Activated naive CD8-positive, alpha-beta T cell treated with anti-CD3 and anti-CD28 coated beads, Interleukin-2, amount 50 U/mL, for 16 hours (primary cell): ENCODE results near the gene DLX4.

Experiments
- DNase-seq: peaks from one replicate; pipeline ENCODE4 v3.0.0-alpha.2; 2020; ENCODE audit warnings: low read depth, low spot score

The DLX4 gene, protein sequence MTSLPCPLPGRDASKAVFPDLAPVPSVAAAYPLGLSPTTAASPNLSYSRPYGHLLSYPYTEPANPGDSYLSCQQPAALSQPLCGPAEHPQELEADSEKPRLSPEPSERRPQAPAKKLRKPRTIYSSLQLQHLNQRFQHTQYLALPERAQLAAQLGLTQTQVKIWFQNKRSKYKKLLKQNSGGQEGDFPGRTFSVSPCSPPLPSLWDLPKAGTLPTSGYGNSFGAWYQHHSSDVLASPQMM

GRCh38 chr17:49969134-49969759 lies at the start of gene DLX4:
Gene DLX4, plus strand, starts transcription at chr17:49969190. Its CDS starts 279 bp downstream, at chr17:49969469.
- DNase-seq, result no peak

DNA sequence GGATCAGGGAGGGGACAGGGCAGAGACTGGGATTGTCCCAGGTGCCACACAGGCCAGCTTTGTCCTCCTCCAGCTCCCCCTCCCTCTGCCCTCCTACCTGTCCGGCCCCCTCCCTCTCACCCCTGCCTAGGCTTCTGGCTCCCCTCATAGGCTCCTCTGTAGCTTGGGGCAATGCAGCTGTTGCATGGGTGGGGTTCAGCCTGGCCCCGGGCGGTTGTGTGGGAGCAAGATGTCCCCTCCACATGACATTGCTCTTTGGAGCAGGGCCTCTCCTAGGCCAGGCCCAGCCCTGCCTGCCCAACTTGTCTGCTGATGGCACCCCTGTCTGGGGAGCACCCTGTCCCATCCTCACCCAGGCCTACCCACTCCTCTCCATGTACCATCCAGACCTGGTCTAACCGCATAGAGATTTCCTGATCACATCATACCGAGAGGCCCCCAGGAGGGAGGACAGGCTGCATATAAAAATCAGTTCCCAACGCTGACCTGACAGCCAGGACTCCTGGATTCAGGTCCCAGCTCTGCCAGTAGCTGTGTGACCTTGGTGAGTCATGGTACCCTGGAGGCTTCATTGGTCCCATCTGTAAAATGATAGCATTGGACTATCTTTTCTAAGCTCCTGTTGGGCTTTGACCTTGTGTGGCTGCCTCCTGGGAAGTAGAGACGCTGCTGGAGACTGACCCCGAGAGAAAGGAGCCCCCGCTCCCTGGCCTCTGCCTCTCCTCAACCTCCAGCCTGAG lies 48.8 kb upstream of the DLX4 start:
- no peak for DNase-seq

DNA sequence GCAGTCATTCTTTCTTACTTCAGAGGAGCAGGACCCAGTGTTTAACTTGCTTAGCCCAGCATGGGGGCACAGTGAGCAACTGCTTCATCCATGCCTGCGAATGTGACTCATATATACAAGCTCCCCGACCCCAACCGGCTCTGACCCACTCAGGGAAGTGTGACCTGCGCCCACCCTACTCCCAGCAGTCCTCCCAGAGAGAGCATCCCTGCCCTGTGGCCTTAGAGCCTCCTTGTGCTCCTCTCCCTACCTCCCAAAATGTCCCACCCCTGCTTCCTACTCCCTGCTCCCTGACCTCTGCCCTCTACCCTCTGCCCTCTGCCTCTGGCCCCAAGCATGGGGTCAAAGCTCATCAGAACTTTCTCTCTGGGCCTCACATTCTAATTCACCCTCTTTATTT lies 46.9 kb upstream of the DLX4 start:
- DNase-seq, result no peak

DNA sequence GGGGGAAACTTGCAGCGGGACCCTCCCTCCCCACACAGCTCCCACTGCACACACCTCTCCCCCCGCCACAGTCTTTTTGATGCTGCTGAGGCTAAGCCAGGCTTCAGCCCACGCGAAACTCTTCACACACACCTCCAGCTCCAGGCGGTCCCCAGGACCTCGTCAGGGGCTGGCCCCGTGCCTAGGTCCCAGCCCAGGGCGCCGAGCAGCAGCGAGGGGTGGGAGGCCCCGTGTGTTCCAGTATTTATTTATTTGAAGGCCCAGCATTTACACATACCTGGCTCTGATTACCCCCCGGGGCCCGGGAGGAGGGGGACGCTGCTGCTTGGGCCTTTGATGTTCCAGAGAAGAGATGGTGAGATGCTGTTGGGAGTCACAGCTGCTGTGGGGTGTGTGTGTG lies 44.9 kb upstream of the DLX4 start:
- DNase-seq, result no peak

DNA sequence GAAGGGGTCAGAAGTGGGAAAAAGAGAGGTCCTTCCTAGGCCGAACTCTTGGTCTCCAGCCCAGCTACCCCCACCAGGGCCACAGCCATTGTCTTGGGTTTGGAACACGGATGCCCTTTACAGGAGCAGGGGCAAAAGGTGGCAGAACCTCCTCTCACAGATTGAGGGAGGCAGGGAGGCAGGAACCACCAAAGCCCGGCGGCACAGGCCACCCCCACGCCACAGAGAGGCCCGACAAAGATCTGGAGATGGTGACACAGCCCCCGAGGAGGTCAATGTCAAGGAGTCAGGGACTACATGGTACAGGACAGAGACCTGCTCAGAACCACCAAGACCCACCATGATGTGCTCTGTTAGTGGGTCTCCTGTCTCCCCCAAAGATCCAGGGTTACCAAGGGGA lies 44.4 kb upstream of the DLX4 start:
- no peak for DNase-seq

- no peak for DNase-seq
These were observed 43.1 kb upstream of the DLX4 start for GRCh38 chr17:49925921-49926320.

GRCh38 chr17:49926886-49927285 lies 42.1 kb upstream of the DLX4 start:
- no peak for DNase-seq

DNA sequence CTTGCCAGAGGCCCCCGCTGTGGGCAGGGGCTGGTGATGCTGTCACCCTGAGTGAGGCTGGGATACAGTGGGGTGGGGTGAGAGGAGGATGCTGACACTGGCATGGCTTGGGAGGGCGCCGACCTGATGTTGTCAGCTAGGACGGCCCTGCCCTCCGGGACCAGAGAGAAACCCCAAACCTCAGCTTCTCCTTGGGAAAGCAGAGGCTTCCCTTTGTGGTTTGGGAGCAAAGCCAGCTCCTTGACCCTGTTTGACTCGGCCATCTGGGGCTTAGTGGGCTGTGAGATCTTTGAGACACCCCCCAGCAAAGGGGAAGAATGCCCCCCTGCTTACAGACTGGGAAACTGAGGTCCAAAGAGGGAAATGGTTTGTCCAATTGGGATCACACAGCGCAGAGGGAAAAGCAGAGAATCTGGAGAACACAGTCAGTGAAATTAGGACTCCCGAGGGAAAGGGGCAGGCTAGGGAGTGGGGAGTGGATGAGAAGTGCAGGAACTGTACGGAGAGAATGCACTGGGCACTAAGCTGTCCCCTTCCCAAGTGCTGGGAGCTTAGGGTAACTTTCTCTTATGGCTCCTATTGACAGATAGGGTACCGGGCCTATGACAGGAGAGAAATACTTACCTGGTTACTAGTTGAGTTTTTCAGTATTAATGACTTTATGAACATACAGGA lies 40.7 kb upstream of the DLX4 start:
- DNase-seq, result no peak

DNA sequence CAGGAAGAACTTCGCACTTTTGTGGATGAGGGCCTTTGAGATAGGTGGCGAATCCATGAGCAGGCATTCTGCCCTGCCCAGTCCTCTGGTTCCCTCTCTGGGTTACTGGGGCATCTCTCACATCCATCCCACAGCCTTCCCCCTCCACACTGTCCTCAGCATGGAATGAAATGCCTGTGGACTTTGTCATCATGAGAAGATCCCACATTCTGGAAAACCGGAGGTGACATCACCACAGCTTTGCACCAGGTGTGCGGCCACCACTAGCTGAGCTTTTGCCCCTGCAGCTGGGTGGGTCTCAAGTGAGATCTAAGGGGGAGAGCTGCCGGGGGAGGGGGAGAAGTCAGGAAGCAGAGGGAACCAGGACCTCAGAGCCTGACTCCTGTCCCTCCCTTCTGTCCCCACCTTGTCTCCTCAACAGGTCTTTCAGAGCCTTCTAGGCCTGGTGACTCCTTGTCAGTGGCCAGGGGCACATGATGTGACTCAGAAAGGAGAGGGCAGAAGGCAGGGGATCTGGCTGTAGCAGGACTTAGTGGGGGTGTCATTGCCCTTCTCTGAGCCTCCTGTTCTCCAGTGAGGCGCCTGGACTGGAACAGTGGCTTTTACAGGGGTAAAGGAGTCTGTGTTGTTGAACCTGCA lies 40.0 kb upstream of the DLX4 start:
- no peak for DNase-seq

GRCh38 chr17:49930880-49931279 lies 38.1 kb upstream of the DLX4 start:
- DNase-seq, result no peak

DNA sequence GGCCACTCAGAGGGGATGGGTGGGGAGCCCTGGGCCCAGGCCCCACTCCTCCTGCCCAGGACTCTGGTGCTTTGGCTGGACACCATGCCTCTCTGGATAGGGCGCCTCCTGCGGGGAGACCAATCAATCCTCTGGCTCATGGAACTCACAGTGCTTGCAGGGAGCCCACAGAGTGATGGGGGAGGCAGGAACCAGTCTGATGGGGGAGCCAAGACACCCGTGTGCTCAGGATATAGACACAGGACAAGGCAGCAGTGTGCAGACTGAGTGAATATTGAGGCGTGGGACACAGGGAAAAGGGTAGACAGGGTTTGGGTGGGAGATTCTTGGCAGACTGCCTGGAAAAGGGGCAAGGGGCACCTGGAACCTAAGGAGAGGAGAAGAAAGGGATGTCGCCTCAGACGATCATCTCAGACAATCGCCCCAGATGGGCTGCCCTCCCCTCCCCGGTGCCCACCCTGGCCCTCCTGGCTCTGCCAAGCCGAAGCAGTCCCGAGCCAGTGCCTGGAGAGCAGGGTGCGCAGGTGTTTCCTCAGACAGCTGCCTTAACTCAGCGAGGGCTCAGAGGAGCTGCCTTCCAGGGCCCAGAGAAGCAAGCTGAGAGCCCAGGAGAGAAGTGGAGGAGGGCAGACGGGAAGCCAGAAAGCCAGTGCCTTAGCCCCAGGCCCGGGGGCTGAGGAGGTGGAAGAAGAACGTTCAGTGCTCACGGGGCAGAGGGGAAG lies 37.4 kb upstream of the DLX4 start:
- no peak for DNase-seq

DNA sequence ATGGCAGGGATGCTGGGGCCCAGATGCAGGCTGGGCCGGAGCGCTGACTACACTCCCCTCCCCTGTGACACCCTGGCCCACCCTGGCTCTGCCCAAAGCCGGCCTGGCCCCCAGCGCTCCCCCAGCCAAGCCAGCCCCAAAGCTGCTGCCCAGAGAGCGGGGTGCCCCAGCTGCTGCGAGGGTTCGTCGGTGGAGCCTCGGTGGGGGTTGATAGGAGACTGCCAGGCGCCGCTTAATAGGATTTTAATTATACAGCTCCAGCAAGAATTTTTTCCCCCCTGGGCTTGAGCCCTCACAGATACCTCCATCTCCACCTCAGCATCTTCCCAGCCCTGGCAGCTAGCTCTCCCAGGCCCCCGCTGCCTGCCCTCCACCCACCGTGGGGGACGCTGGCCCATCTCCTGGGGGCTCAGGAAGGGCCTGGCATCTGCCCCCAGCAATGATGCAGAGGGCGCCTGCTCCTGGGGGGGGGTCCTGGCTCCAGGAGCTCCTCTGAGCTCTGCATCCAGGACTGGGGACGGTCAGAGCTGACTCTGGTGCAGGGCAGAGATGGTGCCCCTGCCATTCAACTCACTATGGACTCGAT lies 36.8 kb upstream of the DLX4 start:
- DNase-seq, result no peak

DNA sequence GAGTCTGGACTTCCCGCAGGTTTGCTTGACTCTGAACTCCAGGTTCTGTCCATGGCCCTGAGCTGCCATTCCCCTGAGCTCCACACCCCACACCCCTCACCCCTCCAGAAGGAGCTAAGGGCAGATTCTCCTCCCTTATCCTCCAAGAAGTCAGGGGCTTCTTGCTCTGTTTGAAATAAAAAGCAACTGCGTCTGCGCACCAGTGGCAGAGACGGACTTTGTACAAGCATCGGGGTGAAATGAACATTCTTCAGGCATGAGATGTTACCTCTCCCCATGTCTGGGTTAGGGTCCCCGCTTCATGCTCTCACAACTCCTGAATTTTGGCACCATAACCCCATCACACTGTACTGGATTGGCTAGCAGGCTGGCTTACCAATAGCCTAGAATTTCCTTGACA lies 36.1 kb upstream of the DLX4 start:
- no peak for DNase-seq

GRCh38 chr17:49935526-49936210 lies 33.3 kb upstream of the DLX4 start:
- no peak for DNase-seq

GRCh38 chr17:49936386-49936785 lies 32.6 kb upstream of the DLX4 start:
- DNase-seq, result no peak

GRCh38 chr17:49939318-49939717 lies 29.7 kb upstream of the DLX4 start:
- DNase-seq, result no peak

- no peak for DNase-seq
These were observed 27.6 kb upstream of the DLX4 start for GRCh38 chr17:49941427-49941826.

- DNase-seq, result no peak
These were observed 26.0 kb upstream of the DLX4 start for GRCh38 chr17:49942947-49943346.

- no peak for DNase-seq
These were observed 24.6 kb upstream of the DLX4 start for GRCh38 chr17:49944273-49944870.

DNA sequence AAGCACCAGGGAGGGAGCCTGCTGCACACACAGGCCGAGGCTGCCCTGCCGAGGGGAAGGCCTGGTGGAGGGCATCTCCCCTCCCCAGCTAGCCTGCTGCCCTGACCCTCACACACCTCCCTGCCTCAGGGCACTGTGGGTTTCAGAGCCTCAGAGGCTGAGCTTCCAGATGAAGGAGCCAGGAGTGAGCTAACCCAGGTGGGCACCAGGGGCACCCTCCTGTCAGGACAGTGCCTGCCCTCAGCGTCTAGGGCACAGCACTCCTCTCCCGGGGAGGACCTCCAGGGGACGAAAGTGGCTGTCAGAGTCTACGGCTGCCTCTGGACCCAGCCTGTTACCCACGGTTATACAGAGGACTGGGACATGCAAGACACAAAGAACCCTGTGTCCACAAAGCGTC lies 22.8 kb upstream of the DLX4 start:
- no peak for DNase-seq
